Endothelial cell (in vitro differentiated cells): Measurements from ENCODE around the gene NR4A2. TPM values are rescaled to one million over a fixed set of nuclear protein-coding genes. Genes with fewer than 3 reads are reported as not detected.

ENCODE experiments used
- DNase-seq: peaks from one replicate; pipeline ENCODE4 v3.0.0; 2021; ENCODE audit warnings: low spot score
- H3K27ac Mint-ChIP-seq: one replicate; pipeline ENCODE4 v1.8.0; 2021; ENCODE audit warnings: mixed read lengths, inconsistent platforms; ENCODE audit not compliant: unreplicated experiment
- H3K27me3 Mint-ChIP-seq: one replicate; pipeline ENCODE4 v1.8.0; 2021; ENCODE audit warnings: mild to moderate bottlenecking, moderate library complexity, mixed read lengths, inconsistent platforms; ENCODE audit not compliant: unreplicated experiment
- H3K36me3 Mint-ChIP-seq: one replicate; pipeline ENCODE4 v1.8.0; 2021; ENCODE audit warnings: mild to moderate bottlenecking, low read depth, mixed read lengths, inconsistent platforms; ENCODE audit not compliant: unreplicated experiment
- H3K4me1 Mint-ChIP-seq: one replicate; pipeline ENCODE4 v1.8.0; 2021; ENCODE audit warnings: mild to moderate bottlenecking, mixed read lengths, inconsistent platforms; ENCODE audit not compliant: unreplicated experiment
- H3K4me3 Mint-ChIP-seq: one replicate; pipeline ENCODE4 v1.8.0; 2021; ENCODE audit warnings: mild to moderate bottlenecking, mixed read lengths, inconsistent platforms; ENCODE audit not compliant: unreplicated experiment
- H3K9me3 Mint-ChIP-seq: one replicate; pipeline ENCODE4 v1.8.0; 2021; ENCODE audit warnings: mixed read lengths, inconsistent platforms; ENCODE audit not compliant: unreplicated experiment
- CTCF ChIP-seq: fragments of 200-600 bp; sonication (generic); IDR thresholded peaks from one replicate; pipeline ENCODE4 v1.5.0; 2021; ENCODE audit warnings: antibody characterized with exemption; ENCODE audit not compliant: unreplicated experiment
- total RNA-seq: library from RNA; stranded (reverse); fragmentation: NEBNext Ultra II Directional; extraction: Animal tissue kit (Norgen Biotek cat#: 25700); gene quantifications from one replicate; pipeline ENCODE4 v1.2.1, GENCODE V29; 2021; ENCODE audit not compliant: unreplicated experiment

The NR4A2 gene
- total RNA-seq, 1 donor from 2014 or later, result 3.9 TPM

GRCh38 chr2:156334496-156335478 is 2.3 kb upstream of the NR4A2 start:
- H3K4me3 Mint-ChIP-seq, result peak overlapping the region; percentile 96
- DNase-seq, result peak; percentile 74
- H3K36me3 Mint-ChIP-seq, result peaks cover 12% of the 10 kb centered on the region
- H3K27me3 Mint-ChIP-seq, result peaks cover 29% of the 10 kb centered on the region
- H3K4me1 Mint-ChIP-seq, result peaks cover 28% of the 10 kb centered on the region
- H3K9me3 Mint-ChIP-seq, result no peaks in the 10 kb centered on the region
- peak overlapping the region; percentile 91 for H3K27ac Mint-ChIP-seq
- TF ChIP-seq CTCF, result no peak

GRCh38 chr2:156333951-156334495 is 1.5 kb upstream of the NR4A2 start:
- H3K36me3 Mint-ChIP-seq, result peaks cover 14% of the 10 kb centered on the region
- peaks cover 32% of the 10 kb centered on the region for H3K27me3 Mint-ChIP-seq
- peak; percentile 83 for DNase-seq
- peaks cover 28% of the 10 kb centered on the region for H3K4me1 Mint-ChIP-seq
- H3K9me3 Mint-ChIP-seq, result no peaks in the 10 kb centered on the region
- no peak for TF ChIP-seq CTCF
- H3K4me3 Mint-ChIP-seq, result peak overlapping the region; percentile 96
- H3K27ac Mint-ChIP-seq, result peak overlapping the region; percentile 90

- Mint-ChIP-seq H3K27ac (peak overlapping the region; percentile 97), H3K27me3 (peaks cover 32% of the 10 kb centered on the region), H3K4me3 (peak overlapping the region; percentile 96), H3K9me3 (no peaks in the 10 kb centered on the region), H3K36me3 (peaks cover 14% of the 10 kb centered on the region), H3K4me1 (peaks cover 28% of the 10 kb centered on the region)
- no peak for TF ChIP-seq CTCF
- no peak for DNase-seq
Observed at GRCh38 chr2:156333274-156333950, 891 bp upstream of the NR4A2 start.

- H3K27me3 Mint-ChIP-seq, result peaks cover 36% of the 10 kb centered on the region
- H3K4me3 Mint-ChIP-seq, result peak overlapping the region; percentile 96
- peaks cover 14% of the 10 kb centered on the region for H3K36me3 Mint-ChIP-seq
- peaks cover 29% of the 10 kb centered on the region for H3K4me1 Mint-ChIP-seq
- H3K27ac Mint-ChIP-seq, result peak overlapping the region; percentile 97
- DNase-seq, result no peak
- no peaks in the 10 kb centered on the region for H3K9me3 Mint-ChIP-seq
- TF ChIP-seq CTCF, result no peak
Observed at GRCh38 chr2:156332284-156332533, 312 bp downstream of the NR4A2 start.
